HG03025 (cell line): ENCODE data around the gene DGCR2.
"Not testable (repeated sequence)": the region's sequence is repeated elsewhere in the genome, so short reads cannot be mapped to it uniquely, and the experiment has no call there.

Experiments used
- ATAC-seq: cut with Tn5 transposase; IDR thresholded peaks from one replicate; pipeline ENCODE4 v1.9.1; 2021; ENCODE audit warnings: mild to moderate bottlenecking, moderate library complexity; ENCODE audit not compliant: unreplicated experiment, low FRiP score

DGCR2 gene

GRCh38 chr22:19035126-19035473, 87.1 kb downstream of the DGCR2 start:
- ATAC-seq, result not testable (repeated sequence)

- not testable (repeated sequence) for ATAC-seq
These were observed 87.5 kb downstream of the DGCR2 start for GRCh38 chr22:19034724-19035120.

DNA sequence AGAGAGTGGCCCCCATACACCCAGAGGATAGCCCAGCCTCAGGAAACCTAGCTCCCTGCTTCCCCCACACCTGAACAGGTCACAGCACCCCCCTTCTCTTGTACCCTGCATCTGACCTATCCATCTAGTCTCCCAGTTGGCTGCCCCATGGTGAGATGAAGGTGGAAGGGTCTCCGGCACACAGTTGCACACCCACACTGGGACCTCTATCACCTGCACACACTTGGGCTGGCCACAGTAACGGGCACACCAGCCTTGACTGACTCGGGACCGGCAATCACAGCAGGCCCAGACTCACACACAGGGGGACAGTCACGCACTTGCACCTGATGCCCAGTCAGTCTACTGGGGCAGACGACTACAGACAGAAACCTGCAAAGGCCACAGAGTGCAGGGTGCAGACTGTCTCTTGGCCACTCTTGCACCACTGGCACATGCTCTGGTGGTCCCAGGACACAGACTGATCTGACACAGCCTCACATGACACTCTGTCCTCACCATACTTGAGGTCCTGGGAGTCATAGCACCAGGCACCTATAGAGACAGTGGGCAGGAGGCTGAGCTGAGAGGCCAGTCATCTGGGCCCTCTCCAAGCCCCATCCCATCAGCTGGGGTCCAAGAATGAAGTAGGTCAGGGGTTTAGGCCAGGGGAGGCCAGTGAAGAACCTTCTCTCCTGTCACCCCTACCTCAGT, 88.0 kb downstream of the DGCR2 start:
- not testable (repeated sequence) for ATAC-seq

DNA sequence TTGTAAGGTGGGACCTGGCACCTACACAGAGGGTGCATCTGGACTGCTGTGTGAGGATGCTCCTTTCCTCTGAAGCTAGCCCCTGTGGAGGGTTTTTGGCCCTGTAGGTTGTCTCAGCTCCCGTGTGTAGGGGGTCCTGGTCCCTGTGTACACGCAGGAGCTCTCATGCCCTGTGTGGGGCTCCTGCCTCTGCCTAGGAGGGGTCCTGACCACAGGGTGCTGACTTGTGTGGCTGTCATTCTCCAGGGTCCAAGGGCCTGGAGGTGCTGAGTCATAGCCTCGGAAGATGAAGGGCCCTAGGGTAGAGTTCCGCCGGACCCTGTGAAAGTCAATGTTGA, 88.7 kb downstream of the DGCR2 start:
- not testable (repeated sequence) for ATAC-seq

DNA sequence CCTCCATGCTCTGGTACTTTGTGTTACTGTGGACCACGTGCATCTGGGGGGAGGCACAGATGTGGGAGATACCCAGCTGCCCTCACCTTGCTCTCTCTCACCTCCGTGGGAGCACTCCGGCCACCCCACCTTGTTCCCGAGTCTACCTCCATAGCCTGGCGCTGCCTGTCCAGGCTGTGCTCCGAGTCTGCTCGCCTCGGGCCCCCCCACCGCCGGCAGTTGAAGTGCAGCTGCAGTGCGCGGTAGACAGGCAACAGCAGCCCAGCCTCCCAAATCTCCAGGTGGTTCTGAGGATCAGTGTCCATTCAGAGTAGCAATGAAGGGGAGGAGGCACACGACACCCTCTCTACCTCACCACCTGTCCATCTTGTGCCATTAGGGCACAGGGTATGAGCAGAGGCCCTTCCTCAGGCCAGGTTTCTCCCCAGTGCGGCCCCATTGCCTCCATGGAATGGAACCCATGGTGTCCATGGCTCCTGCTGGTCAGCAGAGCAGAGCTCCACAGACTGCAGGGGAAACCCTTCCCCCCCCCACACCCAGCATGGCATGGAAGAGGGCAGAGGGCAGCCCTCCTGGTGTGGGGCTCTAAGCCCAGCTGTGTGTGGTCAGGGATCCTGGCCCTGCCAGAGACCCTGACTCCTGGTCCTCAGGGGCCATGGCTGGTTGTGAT, 89.2 kb downstream of the DGCR2 start:
- not testable (repeated sequence) for ATAC-seq

DNA sequence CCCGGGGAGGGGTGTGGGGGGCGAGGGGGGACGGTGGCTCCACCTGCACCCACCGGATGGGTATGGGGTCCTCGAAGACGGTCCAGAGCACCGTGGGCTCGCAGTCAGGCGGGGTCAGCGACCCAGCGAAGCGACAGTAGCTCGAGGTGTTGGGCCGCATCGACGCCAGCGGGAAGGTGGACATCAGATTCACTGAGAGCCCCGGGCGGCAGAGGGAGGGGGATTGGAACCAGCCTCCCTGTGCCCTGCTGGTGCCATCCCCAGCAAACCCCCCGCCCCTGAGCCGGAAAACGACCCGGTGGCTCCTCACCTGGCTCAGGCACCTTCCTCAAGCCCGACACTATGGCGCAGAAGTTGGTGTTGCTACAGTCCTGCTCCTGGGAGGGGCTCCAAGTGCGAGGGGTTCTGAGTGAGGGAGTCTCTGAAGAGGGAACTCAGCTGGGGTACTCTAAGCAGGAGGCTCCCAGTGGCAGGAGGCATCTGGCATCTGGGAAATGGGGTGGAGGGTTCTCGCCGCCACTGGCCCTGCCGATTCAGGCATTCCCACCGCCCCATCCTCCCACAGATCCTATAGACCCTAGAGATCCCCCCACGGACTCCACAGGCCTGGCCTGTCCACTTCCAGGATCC, 89.9 kb downstream of the DGCR2 start:
- not testable (repeated sequence) for ATAC-seq

- ATAC-seq, result not testable (repeated sequence)
These were observed 91.3 kb downstream of the DGCR2 start for GRCh38 chr22:19030889-19031252.

DNA sequence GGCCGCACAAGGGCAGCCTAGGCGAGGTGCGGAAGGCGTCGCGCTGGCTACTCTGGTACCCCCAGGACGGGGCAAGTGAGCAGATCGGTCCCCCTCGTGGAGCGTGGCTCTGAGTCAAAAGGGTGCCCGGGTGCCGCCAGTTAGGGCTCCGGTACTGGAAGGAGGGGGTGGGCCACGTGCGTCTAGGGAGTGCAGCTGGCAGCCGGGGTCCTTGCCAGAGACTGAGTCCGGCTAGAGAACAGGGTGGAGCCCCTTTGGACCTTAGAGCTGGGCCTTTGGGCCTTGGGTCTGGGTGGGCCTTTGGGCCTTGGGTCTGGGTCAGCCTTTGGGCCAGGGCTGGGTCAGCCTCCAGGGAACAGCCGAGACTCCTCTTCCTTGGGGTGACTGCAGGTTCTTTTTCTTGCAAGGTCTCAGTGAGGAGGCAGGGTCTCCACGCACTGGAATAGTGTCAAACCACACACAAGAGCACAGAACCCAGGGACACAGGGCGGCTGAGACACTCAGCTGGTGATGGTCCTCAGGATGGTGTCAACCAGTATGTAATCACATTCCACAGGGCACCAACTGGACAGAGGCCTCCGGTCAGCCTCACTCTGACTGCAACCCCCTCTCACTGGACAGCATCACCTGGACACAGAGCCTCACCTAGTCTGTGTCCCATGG, 91.9 kb downstream of the DGCR2 start:
- ATAC-seq, result not testable (repeated sequence)

GRCh38 chr22:19029113-19030103, 92.8 kb downstream of the DGCR2 start:
- not testable (repeated sequence) for ATAC-seq

DNA sequence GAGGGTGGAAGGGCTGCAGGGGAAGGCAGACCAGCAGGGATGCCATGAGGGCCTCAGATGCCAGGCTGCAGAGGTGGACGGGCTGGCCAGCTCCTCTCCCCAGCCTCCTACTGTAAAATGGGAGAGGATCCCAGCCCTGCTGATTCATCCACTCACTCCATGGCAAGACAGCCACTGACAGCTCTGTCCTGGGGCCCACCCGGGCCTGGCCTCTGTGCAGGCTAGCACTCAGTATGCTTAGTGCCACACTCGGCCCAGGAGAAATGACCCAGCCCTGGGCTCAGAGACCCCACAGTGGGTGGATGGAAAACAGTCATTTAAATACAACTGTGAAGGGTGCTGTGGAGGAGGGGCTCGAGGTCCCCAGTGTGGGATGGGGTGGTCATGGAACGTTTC, 94.2 kb downstream of the DGCR2 start:
- not testable (repeated sequence) for ATAC-seq

DNA sequence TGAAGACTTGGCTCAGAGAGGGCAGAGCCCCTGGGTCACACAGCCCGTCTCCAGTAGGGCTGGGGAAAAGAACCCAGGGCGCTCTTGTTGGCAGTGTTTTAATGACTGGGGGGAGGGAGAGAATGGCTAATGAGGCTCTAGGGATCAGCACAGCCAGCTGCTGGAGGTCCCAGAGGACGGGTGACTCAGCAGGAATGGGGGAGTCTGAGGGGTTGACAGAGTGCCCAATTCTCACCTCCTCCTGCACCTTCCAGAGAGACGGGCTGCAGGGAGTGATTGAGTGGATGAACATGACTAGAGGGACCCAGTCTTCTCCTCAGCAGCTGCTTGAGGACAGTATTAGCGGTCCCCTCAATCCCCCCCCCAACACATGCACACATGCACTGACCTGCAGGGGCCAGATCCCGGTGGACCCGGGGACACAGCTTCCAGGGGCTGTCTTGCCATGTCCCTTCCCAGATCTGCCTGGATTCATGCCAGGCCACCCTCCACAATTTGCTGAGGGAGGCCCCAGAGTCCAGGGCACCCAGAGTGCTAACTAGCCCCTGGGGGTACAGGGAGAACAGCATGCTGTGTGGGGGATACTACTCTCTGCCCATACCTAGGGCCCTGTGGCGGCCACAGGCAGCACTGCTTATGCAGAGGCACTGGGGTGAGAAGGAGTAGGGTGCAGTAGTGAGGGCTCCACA, 94.7 kb downstream of the DGCR2 start:
- ATAC-seq, result not testable (repeated sequence)

DNA sequence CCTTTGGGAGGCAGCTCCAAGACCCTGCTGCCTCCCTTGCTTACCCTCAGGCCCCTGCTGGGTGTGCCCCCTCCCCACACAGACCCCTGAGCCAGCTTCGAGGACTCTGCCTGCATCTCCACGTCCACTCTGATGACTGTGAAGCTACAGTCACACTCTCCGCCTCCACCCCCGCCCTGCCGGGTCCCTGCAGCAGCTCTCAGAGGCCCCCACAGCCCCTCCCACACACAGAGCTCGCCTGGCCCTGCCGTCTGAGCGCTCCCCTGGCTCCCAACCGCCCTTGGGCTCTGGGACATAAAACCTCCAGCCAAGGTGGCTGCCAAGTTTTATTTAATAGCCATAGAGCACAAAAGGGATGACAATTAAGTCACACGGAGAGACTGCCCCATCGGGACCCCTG, 96.1 kb downstream of the DGCR2 start:
- not testable (repeated sequence) for ATAC-seq

- ATAC-seq, result not testable (repeated sequence)
These were observed 97.2 kb downstream of the DGCR2 start for GRCh38 chr22:19024956-19025489.

GRCh38 chr22:19023931-19024330, 98.3 kb downstream of the DGCR2 start:
- ATAC-seq, result not testable (repeated sequence)

DNA sequence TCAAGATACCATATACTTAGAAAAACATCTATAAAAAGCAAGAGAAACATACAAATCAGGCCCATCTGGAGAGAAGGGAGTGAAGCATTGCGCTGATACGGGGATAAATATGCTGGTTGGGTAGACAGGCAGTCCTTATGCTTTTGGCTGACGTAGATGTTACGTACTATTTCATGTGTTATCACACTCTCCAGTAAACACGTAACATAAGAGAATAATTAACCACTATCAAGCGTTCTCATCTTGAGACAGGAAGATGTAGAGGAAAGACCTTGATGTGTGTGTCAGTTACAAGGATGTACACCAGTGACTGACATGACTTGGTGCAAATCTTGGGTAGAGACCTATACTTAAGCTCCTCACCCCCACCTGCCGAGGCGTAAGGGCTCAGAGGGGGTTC, 99.5 kb downstream of the DGCR2 start:
- no peak for ATAC-seq

GRCh38 chr22:19019679-19020032, 102.6 kb downstream of the DGCR2 start:
- ATAC-seq, result no peak

DNA sequence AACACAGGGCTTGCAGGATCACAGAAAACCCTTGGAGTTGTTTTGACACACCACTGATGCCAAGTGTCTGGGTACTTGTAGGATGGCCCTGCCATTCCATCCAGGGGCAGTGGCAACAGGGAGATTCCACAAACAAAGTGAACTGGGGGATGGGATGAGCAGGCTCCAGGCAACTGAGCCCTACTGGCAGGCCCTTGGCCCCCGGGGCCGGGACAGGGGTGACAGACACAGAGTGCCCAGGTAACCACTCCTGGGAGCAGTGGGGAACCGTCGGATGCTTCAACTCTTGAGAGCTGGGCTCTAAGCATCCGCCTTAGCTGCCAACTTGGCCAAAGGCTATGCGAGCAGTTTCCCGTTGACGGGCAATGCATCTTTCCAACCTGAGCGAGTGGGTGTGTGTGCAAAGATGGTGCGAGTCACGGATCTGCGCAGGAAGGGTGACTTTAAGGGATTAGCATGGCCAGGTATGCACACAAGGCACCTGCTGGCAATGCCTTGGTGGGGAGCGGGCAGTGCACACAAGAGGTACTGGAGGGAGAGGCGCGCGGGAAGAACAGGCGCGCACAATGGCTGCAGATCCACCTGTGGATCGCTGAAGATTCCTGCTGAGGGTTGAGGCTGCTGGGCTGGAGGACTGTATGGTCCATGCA, 103.1 kb downstream of the DGCR2 start:
- ATAC-seq, result no peak

- no peak for ATAC-seq
These were observed 104.0 kb downstream of the DGCR2 start for GRCh38 chr22:19018256-19018655.
